ENCODE data around the gene ADAMTS2. TPM values are rescaled to one million over a fixed set of nuclear protein-coding genes. Genes with fewer than 3 reads are reported as not detected.

Gene ADAMTS2
- total and polyA plus RNA-seq, 2 of the 4 experiments (the other 2 are of a cell fraction): 19.0 to 58.8 TPM

DNA sequence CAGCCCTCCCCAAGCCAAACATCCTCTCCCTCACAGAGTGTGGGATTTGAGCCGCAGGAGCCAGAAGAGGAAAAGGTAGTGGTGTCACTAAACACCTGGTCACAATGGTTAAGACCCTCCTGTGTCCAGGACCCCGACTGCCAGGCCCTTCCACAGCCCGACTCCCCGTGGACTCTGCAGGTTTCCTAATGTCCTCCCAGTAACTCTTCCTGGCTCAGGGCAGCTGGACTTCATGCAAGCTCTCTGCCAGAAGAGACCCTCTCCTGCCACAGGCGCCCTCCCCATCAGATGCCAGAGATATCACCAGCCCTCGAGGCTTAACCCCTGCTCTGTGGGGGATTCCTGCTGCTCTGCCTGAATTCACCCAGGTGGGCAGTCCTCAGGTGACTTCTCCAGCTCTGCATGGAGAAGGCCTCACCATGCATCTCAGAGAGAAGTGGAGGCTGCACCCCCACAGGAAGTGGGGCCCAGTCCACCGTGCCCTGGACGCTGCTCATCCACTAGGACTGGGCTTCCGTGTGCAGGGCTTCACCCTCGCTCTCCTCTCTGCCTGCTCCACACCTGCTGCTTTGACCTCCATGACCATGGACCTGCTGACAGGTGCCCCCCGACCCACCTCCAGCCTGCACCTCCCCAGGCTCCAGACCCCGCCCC lies 111.2 kb downstream of the ADAMTS2 start:
- Histone ChIP-seq H2BK5ac (ENCODE audit: low read depth, low read length, poor library complexity, severe bottlenecking) (no peak overlapping the region), H2BK15ac (ENCODE audit: low read depth, low read length) (no peak overlapping the region), H3K27me3 (ENCODE audit: control insufficient read depth, insufficient read depth, low read length) (no peaks in the 10 kb centered on the region), H3K9ac (ENCODE audit: low read depth, low read length) (no peak overlapping the region), H2AK9ac (replicated peaks; ENCODE audit: low read depth, low read length, poor library complexity) (no peak overlapping the region), H3K79me1 (ENCODE audit: low read depth in 1 of 2, low read length in 2 of 2) (peaks cover 25 to 52% of the 10 kb centered on the region in 2 experiments), H3K56ac (ENCODE audit: extremely low read depth, insufficient read depth, low read length) (no peak overlapping the region), H3K4me2 (ENCODE audit: low read depth, low read length) (no peak overlapping the region), H3K18ac (ENCODE audit: low read depth, low read length) (no peak overlapping the region), H4K20me1 (ENCODE audit: insufficient read depth, low read length) (no peaks in the 10 kb centered on the region; the same call in 1 of the 2 replicates), H3K9me1 (ENCODE audit: insufficient read depth, low read length) (peaks cover 5% of the 10 kb centered on the region; the same call in 1 of the 2 replicates), H3K23ac (ENCODE audit: low read depth, low read length) (no peak overlapping the region), H4K5ac (ENCODE audit: low read depth, low read length) (no peak overlapping the region), H2BK120ac (ENCODE audit: low read depth, low read length) (no peak overlapping the region), H2AK5ac (ENCODE audit: low read depth, low read length) (no peak overlapping the region), H3K36me3 (ENCODE audit: control insufficient read depth, insufficient read depth, low read length) (peaks cover 9% of the 10 kb centered on the region; the same call in 1 of the 2 replicates), H4K91ac (ENCODE audit: insufficient read depth, low read depth, low read length) (no peak overlapping the region), H3K4me1 (ENCODE audit: control insufficient read depth, insufficient read depth, low read length) (peaks cover 9% of the 10 kb centered on the region), H3K4me3 (ENCODE audit: insufficient read depth, low read depth, low read length) (no peak overlapping the region), H3K14ac (replicated peaks; ENCODE audit: low read depth, low read length) (no peak overlapping the region), H3K9me3 (ENCODE audit: control insufficient read depth, insufficient read depth, low read length) (peaks cover 5% of the 10 kb centered on the region; the same call in 1 of the 2 replicates), H4K8ac (ENCODE audit: low read depth in 2 of 2, low read length in 2 of 2) (no peak overlapping the region), H3K4ac (ENCODE audit: low read depth, low read length) (no peak overlapping the region), H2BK20ac (ENCODE audit: low read depth, low read length) (no peak overlapping the region), H2AFZ (replicated peaks; ENCODE audit: low read length, poor library complexity) (no peak overlapping the region), H3K27ac (ENCODE audit: insufficient read depth, low read length) (no peak overlapping the region)
- BruUV-seq (replicated peaks): no TSS peak
- in situ Hi-C loops (cut with MboI; ENCODE audit: low sequenced_read_pairs): no loop called here
- intact Hi-C loops (cut with micrococcal nuclease): no loop called here
- TF ChIP-seq RFX5 (IDR thresholded peaks at IDR 0.05; ENCODE audit: low read depth, low read length): no peak
- no peak for TF ChIP-seq CEBPB (IDR thresholded peaks at IDR 0.05; ENCODE audit: low read depth, low read length)
- TF ChIP-seq RAD21 (IDR thresholded peaks at IDR 0.05; ENCODE audit: low read length): no peak
- TF ChIP-seq POLR2A (IDR thresholded peaks at IDR 0.05; ENCODE audit: low read depth, low read length): no peak
- TF ChIP-seq CHD1 (IDR thresholded peaks at IDR 0.05; ENCODE audit: low read depth, low read length): no peak
- no peak for TF ChIP-seq USF2 (IDR thresholded peaks at IDR 0.05; ENCODE audit: low read depth, low read length)
- TF ChIP-seq MAFK (IDR thresholded peaks at IDR 0.05; ENCODE audit: low read depth, low read length): no peak
- ChIA-PET CTCF (no interaction called here), POLR2A (ENCODE audit: unreplicated experiment) (no interaction called here)
- DNase-seq: no peak
- dilution Hi-C loops (cut with HindIII; ENCODE audit: low sequenced_read_pairs, unreplicated experiment): no loop called here
- WGBS, 2 experiments (ENCODE audit: extremely low coverage in 2 of 2, insufficient read length in 1 of 2): 88% methylated on average over 5 of the region's 12 CpGs; no CpG with 5 or more reads in 1 of the 2 experiments
- no peak for ATAC-seq (ENCODE audit: low read depth)
